Measurements from ENCODE around the gene BABAM1.

The BABAM1 gene

GRCh38 chr19:17266975-17267788 lies at the start of gene BABAM1:
Gene BABAM1 (plus strand): TSS chr19:17267443. CDS start chr19:17268807, 1,364 bp downstream.
- peak; percentile 99 for DNase-seq

- no peak for DNase-seq
These were observed 48.0 kb upstream of the BABAM1 start for GRCh38 chr19:17219286-17219685.

- peak; percentile 71 for DNase-seq
These were observed 47.0 kb upstream of the BABAM1 start for GRCh38 chr19:17220207-17220758.

GRCh38 chr19:17225053-17225452 lies 42.2 kb upstream of the BABAM1 start:
- no peak for DNase-seq

- DNase-seq: peak; percentile 98
These were observed 41.0 kb upstream of the BABAM1 start, which contains the start of gene OCEL1 for GRCh38 chr19:17226002-17226933. Gene OCEL1 (plus strand): TSS chr19:17226226. CDS start chr19:17226248, 22 bp downstream.

- DNase-seq: no peak
These were observed 39.4 kb upstream of the BABAM1 start for GRCh38 chr19:17227798-17228367.

GRCh38 chr19:17229890-17230289 lies 37.4 kb upstream of the BABAM1 start:
- DNase-seq: no peak

- DNase-seq: no peak
These were observed 35.0 kb upstream of the BABAM1 start for GRCh38 chr19:17232258-17232657.

GRCh38 chr19:17234911-17235299 lies 32.3 kb upstream of the BABAM1 start:
- peak; percentile 36 for DNase-seq

- DNase-seq: peak; percentile 68
These were observed 31.8 kb upstream of the BABAM1 start for GRCh38 chr19:17235300-17235970.

GRCh38 chr19:17235971-17236777 lies 31.1 kb upstream of the BABAM1 start:
- peak; percentile 33 for DNase-seq

- no peak for DNase-seq
These were observed 30.3 kb upstream of the BABAM1 start for GRCh38 chr19:17236811-17237543.

- DNase-seq: no peak
These were observed 29.2 kb upstream of the BABAM1 start for GRCh38 chr19:17237747-17238706.

- no peak for DNase-seq
These were observed 27.0 kb upstream of the BABAM1 start for GRCh38 chr19:17240062-17240752.

GRCh38 chr19:17240826-17241399 lies 26.3 kb upstream of the BABAM1 start:
- no peak for DNase-seq

- DNase-seq: no peak
These were observed 24.6 kb upstream of the BABAM1 start for GRCh38 chr19:17242431-17243208.

- no peak for DNase-seq
These were observed 23.9 kb upstream of the BABAM1 start for GRCh38 chr19:17243211-17243829.

All from HCEC 1CT (cell line).